Chondrocyte (in vitro differentiated cells): ENCODE results near the gene INSYN2B. TPM values are rescaled to one million over a fixed set of nuclear protein-coding genes. Genes with fewer than 3 reads are reported as not detected.

Source experiments
- DNase-seq: peaks from one replicate; pipeline ENCODE4 v3.0.0; 2021; ENCODE audit warnings: mixed read lengths, low spot score
- H3K27ac Mint-ChIP-seq: one replicate; pipeline ENCODE4 v1.8.0; 2021; ENCODE audit warnings: mild to moderate bottlenecking, moderate library complexity, mixed read lengths; ENCODE audit not compliant: unreplicated experiment
- H3K27me3 Mint-ChIP-seq: 2 replicates; pipeline ENCODE4 v1.8.0; 2021; ENCODE audit warnings: low read depth, mixed read lengths
- H3K36me3 Mint-ChIP-seq: 2 replicates; pipeline ENCODE4 v1.8.0; 2021; ENCODE audit warnings: low read depth, mixed read lengths
- H3K4me1 Mint-ChIP-seq: 2 replicates; pipeline ENCODE4 v1.8.0; 2021; ENCODE audit warnings: low read depth, mild to moderate bottlenecking, mixed read lengths
- H3K4me3 Mint-ChIP-seq: one replicate; pipeline ENCODE4 v1.8.0; 2021; ENCODE audit warnings: mild to moderate bottlenecking, moderate library complexity, mixed read lengths; ENCODE audit not compliant: unreplicated experiment
- H3K9me3 Mint-ChIP-seq: 2 replicates; pipeline ENCODE4 v1.8.0; 2021; ENCODE audit warnings: low read depth, mixed read lengths
- total RNA-seq: library from RNA; stranded (reverse); gene quantifications from 3 replicates; pipeline ENCODE4 v1.2.1, GENCODE V29; 2021
- TF ChIP-seq, protein P1 (sequence below): fragments of 200-600 bp; sonication (generic); IDR thresholded peaks from 2 replicates; pipeline ENCODE4 v1.5.0; 2021; ENCODE audit warnings: antibody characterized with exemption, mild to moderate bottlenecking, moderate library complexity

INSYN2B gene
- total RNA-seq, 1 donor from 2014 or later, result 0.12 TPM

DNA sequence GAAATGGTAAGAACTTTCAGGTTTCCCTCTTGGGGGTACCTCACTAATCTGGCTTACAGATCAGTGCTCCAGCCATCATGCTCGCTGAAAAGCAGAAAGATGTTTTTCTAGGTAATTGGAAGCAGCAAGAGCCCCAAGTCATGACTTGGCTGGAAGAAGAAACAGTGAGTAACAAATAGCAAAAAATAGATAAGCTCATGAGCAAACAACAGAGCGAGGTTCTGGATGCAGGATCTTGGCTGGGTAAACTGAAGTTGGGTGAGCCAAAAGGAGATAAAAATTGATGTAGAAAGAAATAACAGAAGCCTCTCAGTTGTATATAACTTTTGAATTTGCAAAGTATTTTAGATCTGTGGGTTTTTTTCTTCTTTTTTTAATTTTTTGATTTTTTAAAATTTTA lies 110.1 kb downstream of the INSYN2B start:
- Mint-ChIP-seq H3K27ac (no peak overlapping the region), H3K9me3 (no peaks in the 10 kb centered on the region), H3K4me1 (no peaks in the 10 kb centered on the region), H3K4me3 (no peak overlapping the region), H3K27me3 (no peaks in the 10 kb centered on the region), H3K36me3 (no peaks in the 10 kb centered on the region)
- TF ChIP-seq, protein P1, sequence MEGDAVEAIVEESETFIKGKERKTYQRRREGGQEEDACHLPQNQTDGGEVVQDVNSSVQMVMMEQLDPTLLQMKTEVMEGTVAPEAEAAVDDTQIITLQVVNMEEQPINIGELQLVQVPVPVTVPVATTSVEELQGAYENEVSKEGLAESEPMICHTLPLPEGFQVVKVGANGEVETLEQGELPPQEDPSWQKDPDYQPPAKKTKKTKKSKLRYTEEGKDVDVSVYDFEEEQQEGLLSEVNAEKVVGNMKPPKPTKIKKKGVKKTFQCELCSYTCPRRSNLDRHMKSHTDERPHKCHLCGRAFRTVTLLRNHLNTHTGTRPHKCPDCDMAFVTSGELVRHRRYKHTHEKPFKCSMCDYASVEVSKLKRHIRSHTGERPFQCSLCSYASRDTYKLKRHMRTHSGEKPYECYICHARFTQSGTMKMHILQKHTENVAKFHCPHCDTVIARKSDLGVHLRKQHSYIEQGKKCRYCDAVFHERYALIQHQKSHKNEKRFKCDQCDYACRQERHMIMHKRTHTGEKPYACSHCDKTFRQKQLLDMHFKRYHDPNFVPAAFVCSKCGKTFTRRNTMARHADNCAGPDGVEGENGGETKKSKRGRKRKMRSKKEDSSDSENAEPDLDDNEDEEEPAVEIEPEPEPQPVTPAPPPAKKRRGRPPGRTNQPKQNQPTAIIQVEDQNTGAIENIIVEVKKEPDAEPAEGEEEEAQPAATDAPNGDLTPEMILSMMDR, result no peak
- no peak for DNase-seq

- no peaks in the 10 kb centered on the region for H3K9me3 Mint-ChIP-seq
- TF ChIP-seq, protein P1, result no peak
- no peaks in the 10 kb centered on the region for H3K4me1 Mint-ChIP-seq
- no peaks in the 10 kb centered on the region for H3K27me3 Mint-ChIP-seq
- H3K27ac Mint-ChIP-seq, result no peak overlapping the region
- no peak for DNase-seq
- H3K4me3 Mint-ChIP-seq, result no peak overlapping the region
- no peaks in the 10 kb centered on the region for H3K36me3 Mint-ChIP-seq
These were observed 111.2 kb downstream of the INSYN2B start for GRCh38 chr5:169869066-169869465.

- H3K27ac Mint-ChIP-seq, result no peak overlapping the region
- H3K27me3 Mint-ChIP-seq, result no peaks in the 10 kb centered on the region
- no peaks in the 10 kb centered on the region for H3K9me3 Mint-ChIP-seq
- TF ChIP-seq, protein P1, result no peak
- H3K4me3 Mint-ChIP-seq, result no peak overlapping the region
- H3K36me3 Mint-ChIP-seq, result no peaks in the 10 kb centered on the region
- DNase-seq, result no peak
- H3K4me1 Mint-ChIP-seq, result no peaks in the 10 kb centered on the region
These were observed 112.9 kb downstream of the INSYN2B start for GRCh38 chr5:169867347-169867746.

GRCh38 chr5:169864483-169864882 lies 115.8 kb downstream of the INSYN2B start:
- Mint-ChIP-seq H3K4me1 (no peaks in the 10 kb centered on the region), H3K36me3 (no peaks in the 10 kb centered on the region), H3K9me3 (no peaks in the 10 kb centered on the region), H3K27ac (no peak overlapping the region), H3K4me3 (no peak overlapping the region), H3K27me3 (no peaks in the 10 kb centered on the region)
- no peak for DNase-seq
- TF ChIP-seq, protein P1, result no peak

DNA sequence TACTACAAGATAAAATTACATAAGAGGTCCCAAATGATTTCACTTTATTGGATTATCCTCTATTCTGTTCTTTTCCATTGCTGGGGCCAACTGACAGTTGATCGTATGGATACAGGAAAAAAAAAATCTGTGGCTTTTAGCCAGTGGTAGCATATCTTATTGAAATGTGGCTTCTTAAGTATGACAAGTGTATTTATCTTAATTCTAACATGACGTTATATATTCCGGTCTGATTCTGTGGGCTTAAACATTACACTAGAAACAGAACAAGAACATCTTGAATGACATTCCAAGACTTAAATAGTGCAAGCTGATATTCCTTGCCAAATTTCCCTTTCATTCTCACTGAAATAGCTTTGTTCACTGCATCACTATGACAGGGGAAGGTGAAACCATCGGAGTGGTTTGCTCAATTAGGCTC lies 117.9 kb downstream of the INSYN2B start:
- Mint-ChIP-seq H3K27me3 (no peaks in the 10 kb centered on the region), H3K27ac (no peak overlapping the region), H3K4me3 (no peak overlapping the region), H3K9me3 (no peaks in the 10 kb centered on the region), H3K36me3 (no peaks in the 10 kb centered on the region), H3K4me1 (no peaks in the 10 kb centered on the region)
- no peak for DNase-seq
- TF ChIP-seq, protein P1, result no peak
